Naive thymus-derived CD4-positive, alpha-beta T cell (primary cell): ENCODE results near the gene DCAF15. TPM values are rescaled to one million over a fixed set of nuclear protein-coding genes. Genes with fewer than 3 reads are reported as not detected.
A peak's percentile ranks its signal among the peaks of the same experiment; 100 is the strongest.

Experiments
- ATAC-seq: fragments of 150-1000 bp; cut with Tn5 transposase; 2 replicates; pipeline ENCODE4 v1.10.0; 2021; ENCODE audit warnings: mild to moderate bottlenecking, moderate library complexity
- CTCF ChIA-PET: fragments of 350-600 bp; sonication (Branson Sonifier 250); formaldehyde crosslinking; loops from one replicate; lab custom pipeline; 2021; ENCODE audit warnings: antibody characterized with exemption; lab: Charles Lee
- POLR2A ChIA-PET: fragments of 350-600 bp; sonication (Branson Sonifier 250); formaldehyde crosslinking; loops from one replicate; lab custom pipeline; 2021; ENCODE audit warnings: antibody characterized with exemption, inconsistent platforms; lab: Charles Lee
- DNase-seq, 9 donors: peaks; one replicate each; pipeline versions ENCODE4 v3.0.0 to v3.0.0-alpha.2; 2020 to 2022; ENCODE audit warnings: mixed read lengths in 1 of 9
- H3K27ac ChIP-seq: one replicate; pipeline ENCODE4 v1.7.0; 2013; ENCODE audit warnings: mild to moderate bottlenecking, low read depth, low read length, moderate library complexity
- H3K27me3 ChIP-seq, 2 donors: one replicate each; pipeline ENCODE4 v1.7.0; 2013; ENCODE audit warnings: low read length in 2 of 2, mild to moderate bottlenecking in 2 of 2, moderate library complexity in 2 of 2; ENCODE audit not compliant: control insufficient read depth in 2 of 2, insufficient read depth in 2 of 2
- H3K36me3 ChIP-seq, 3 experiments: 1 replicate in 2 of 3; 2 replicates in 1 of 3; pipeline ENCODE4 v1.7.0; 2013; ENCODE audit warnings: low read length in 3 of 3, mild to moderate bottlenecking in 3 of 3, moderate library complexity in 1 of 3; ENCODE audit not compliant: insufficient read depth in 3 of 3, control insufficient read depth in 2 of 3
- H3K4me1 ChIP-seq, 2 donors: one replicate each; pipeline ENCODE4 v1.7.0; 2013; ENCODE audit warnings: low read length in 2 of 2, mild to moderate bottlenecking in 2 of 2, moderate library complexity in 1 of 2; ENCODE audit not compliant: control insufficient read depth in 2 of 2, insufficient read depth in 2 of 2
- H3K4me3 ChIP-seq: 2 replicates; pipeline ENCODE4 v1.7.0; 2013; ENCODE audit warnings: mild to moderate bottlenecking, low read length
- H3K9me3 ChIP-seq, 3 experiments: 1 replicate in 2 of 3; 2 replicates in 1 of 3; pipeline ENCODE4 v1.7.0; 2013; ENCODE audit warnings: low read length in 3 of 3; ENCODE audit not compliant: control insufficient read depth in 2 of 3
- H3K27ac Mint-ChIP-seq, 9 donors: one replicate each; pipeline ENCODE4 v1.8.0; 2020 to 2022; ENCODE audit warnings: mixed read lengths in 9 of 9, mild to moderate bottlenecking in 8 of 9, moderate library complexity in 5 of 9, inconsistent platforms in 2 of 9
- H3K27me3 Mint-ChIP-seq, 5 donors: one replicate each; pipeline ENCODE4 v1.8.0; 2021 to 2022; ENCODE audit warnings: mixed read lengths in 5 of 5, mild to moderate bottlenecking in 1 of 5
- H3K36me3 Mint-ChIP-seq, 5 donors: one replicate each; pipeline ENCODE4 v1.8.0; 2020 to 2022; ENCODE audit warnings: mixed read lengths in 5 of 5, mild to moderate bottlenecking in 3 of 5, inconsistent platforms in 1 of 5
- H3K4me1 Mint-ChIP-seq, 7 donors: one replicate each; pipeline ENCODE4 v1.8.0; 2020 to 2022; ENCODE audit warnings: mixed read lengths in 7 of 7, mild to moderate bottlenecking in 3 of 7, inconsistent platforms in 1 of 7
- H3K4me3 Mint-ChIP-seq, 10 donors: one replicate each; pipeline ENCODE4 v1.8.0; 2020 to 2022; ENCODE audit warnings: mild to moderate bottlenecking in 10 of 10, mixed read lengths in 10 of 10, moderate library complexity in 6 of 10, inconsistent platforms in 2 of 10
- H3K9me3 Mint-ChIP-seq, 11 donors: one replicate each; pipeline ENCODE4 v1.8.0; 2020 to 2022; ENCODE audit warnings: mixed read lengths in 11 of 11, mild to moderate bottlenecking in 4 of 11, inconsistent platforms in 1 of 11, moderate library complexity in 1 of 11
- intact Hi-C, 2 donors: fragments of 100-400 bp; cut with micrococcal nuclease; formaldehyde crosslinking; loops; one replicate each; pipeline ENCODE4 v1.15.1; 2023
- polyA plus RNA-seq, 2 donors: library from polyadenylated mRNA; unstranded; fragments of 300-500 nt; fragmentation: Illumina TruSeq; gene quantifications; one replicate each; pipeline ENCODE4 v1.2.3, GENCODE V29; 2021
- total RNA-seq, 6 experiments: library from RNA in 5 of 6; stranded (reverse) in 5 of 6; gene quantifications; 1 replicate in 5 of 6; 2 replicates in 1 of 6; pipeline ENCODE4 v1.2.3 and lab custom pipeline; 2021 to 2026

DCAF15 gene
- total and polyA plus RNA-seq, 7 experiments from 2014 or later, result 3.7 to 92.0 (median 84.5) TPM

- peaks cover 10 to 45% (median 35%) of the 10 kb centered on the region in 7 donors for H3K4me1 Mint-ChIP-seq
- ATAC-seq, result no peak
- ChIA-PET POLR2A (interaction anchor here (1.1 to 11.6 kb wide), 3 partner anchors 10 to 34 kb away, joined by 4 to 160 read pairs (median 7); partner anchors contain the start of gene RFX1), CTCF (interaction anchor here (0.6 kb wide), 1 partner anchor 80 kb away, joined by 4 read pairs; no protein-coding TSS in a partner anchor)
- H3K27me3 Mint-ChIP-seq, result no peaks in the 10 kb centered on the region
- H3K36me3 ChIP-seq, result peaks cover 0 to 16% (median 4%) of the 10 kb centered on the region in 3 experiments
- no peak overlapping the region for H3K4me3 Mint-ChIP-seq
- no peaks in the 10 kb centered on the region for H3K27me3 ChIP-seq
- H3K36me3 Mint-ChIP-seq, result peaks cover 0 to 24% (median 9%) of the 10 kb centered on the region in 5 donors
- no peak overlapping the region for H3K27ac Mint-ChIP-seq
- intact Hi-C loops, result no loop called here
- H3K27ac ChIP-seq, result no peak overlapping the region
- no peaks in the 10 kb centered on the region for H3K9me3 ChIP-seq
- peaks cover 19 to 25% of the 10 kb centered on the region in 2 donors for H3K4me1 ChIP-seq
- H3K9me3 Mint-ChIP-seq, result peaks cover 0 to 4% (median 0%) of the 10 kb centered on the region in 11 donors
- no peak for DNase-seq
- no peak overlapping the region for H3K4me3 ChIP-seq
Observed at GRCh38 chr19:13996928-13997630, 44.8 kb downstream of the DCAF15 start.

GRCh38 chr19:13997631-13997962 lies 45.3 kb downstream of the DCAF15 start:
- DNase-seq, result no peak
- no peaks in the 10 kb centered on the region for H3K27me3 Mint-ChIP-seq
- no peak overlapping the region for H3K27ac ChIP-seq
- peak overlapping the region in 4 of 9 donors; percentile 64 to 98 (median 84) for H3K27ac Mint-ChIP-seq
- H3K4me3 ChIP-seq, result no peak overlapping the region
- peaks cover 0 to 11% (median 4%) of the 10 kb centered on the region in 3 experiments for H3K36me3 ChIP-seq
- ChIA-PET POLR2A (interaction anchor here (2.1 to 11.6 kb wide), 3 partner anchors 9 to 34 kb away, joined by 7 to 160 read pairs (median 11); partner anchors contain the start of genes IL27RA and RFX1), CTCF (interaction anchor here (0.6 to 0.8 kb wide), 3 partner anchors 9 to 1034 kb away, joined by 3 to 4 read pairs (median 3); no protein-coding TSS in a partner anchor)
- no peaks in the 10 kb centered on the region for H3K9me3 ChIP-seq
- peaks cover 24 to 31% of the 10 kb centered on the region in 2 donors for H3K4me1 ChIP-seq
- H3K27me3 ChIP-seq, result no peaks in the 10 kb centered on the region
- intact Hi-C loops, result no loop called here
- ATAC-seq, result no peak
- H3K36me3 Mint-ChIP-seq, result peaks cover 0 to 22% (median 5%) of the 10 kb centered on the region in 5 donors
- peaks cover 0 to 4% (median 0%) of the 10 kb centered on the region in 11 donors for H3K9me3 Mint-ChIP-seq
- H3K4me1 Mint-ChIP-seq, result peaks cover 15 to 46% (median 36%) of the 10 kb centered on the region in 7 donors
- no peak overlapping the region for H3K4me3 Mint-ChIP-seq

GRCh38 chr19:13998426-13998825 lies 46.1 kb downstream of the DCAF15 start:
- Mint-ChIP-seq H3K4me1 (peaks cover 23 to 51% (median 44%) of the 10 kb centered on the region in 7 donors), H3K36me3 (peaks cover 0 to 22% (median 5%) of the 10 kb centered on the region in 5 donors), H3K27me3 (no peaks in the 10 kb centered on the region), H3K9me3 (peaks cover 0 to 4% (median 0%) of the 10 kb centered on the region in 11 donors), H3K27ac (peak overlapping the region in 8 of 9 donors; percentile 44 to 98 (median 83)), H3K4me3 (no peak overlapping the region)
- intact Hi-C loops, result no loop called here
- no peaks in the 10 kb centered on the region for H3K9me3 ChIP-seq
- ChIA-PET CTCF (interaction anchor here (0.6 to 0.8 kb wide), 3 partner anchors 9 to 1035 kb away, joined by 3 to 4 read pairs (median 3); no protein-coding TSS in a partner anchor), POLR2A (interaction anchor here (2.1 to 11.6 kb wide), 3 partner anchors 9 to 33 kb away, joined by 7 to 160 read pairs (median 11); partner anchors contain the start of genes IL27RA and RFX1)
- DNase-seq, result no peak
- peaks cover 32 to 39% of the 10 kb centered on the region in 2 donors for H3K4me1 ChIP-seq
- ATAC-seq, result no peak
- H3K27me3 ChIP-seq, result no peaks in the 10 kb centered on the region
- H3K36me3 ChIP-seq, result peaks cover 0 to 4% (median 2%) of the 10 kb centered on the region in 3 experiments
- H3K27ac ChIP-seq, result peak overlapping the region; percentile 43
- no peak overlapping the region for H3K4me3 ChIP-seq

GRCh38 chr19:13999085-13999484 lies 46.8 kb downstream of the DCAF15 start:
- ChIA-PET POLR2A (interaction anchor here (3.2 to 11.6 kb wide), 2 partner anchors 14 to 32 kb away, joined by 11 to 160 read pairs; partner anchors contain the start of gene IL27RA), CTCF (interaction anchor here (0.5 to 0.8 kb wide), 2 partner anchors 43 to 77 kb away, joined by 4 read pairs; no protein-coding TSS in a partner anchor)
- Histone ChIP-seq H3K9me3 (no peaks in the 10 kb centered on the region), H3K36me3 (peaks cover 0 to 4% (median 0%) of the 10 kb centered on the region in 3 experiments), H3K27me3 (no peaks in the 10 kb centered on the region), H3K4me1 (peaks cover 39 to 42% of the 10 kb centered on the region in 2 donors), H3K27ac (peak overlapping the region; percentile 43), H3K4me3 (no peak overlapping the region)
- H3K4me3 Mint-ChIP-seq, result peak overlapping the region in 1 of 10 donors; percentile 17
- peak overlapping the region in 8 of 9 donors; percentile 44 to 98 (median 84) for H3K27ac Mint-ChIP-seq
- DNase-seq, result no peak
- H3K4me1 Mint-ChIP-seq, result peaks cover 27 to 55% (median 47%) of the 10 kb centered on the region in 7 donors
- peaks cover 0 to 22% (median 5%) of the 10 kb centered on the region in 5 donors for H3K36me3 Mint-ChIP-seq
- intact Hi-C loops, result no loop called here
- peaks cover 0 to 4% (median 0%) of the 10 kb centered on the region in 11 donors for H3K9me3 Mint-ChIP-seq
- ATAC-seq, result no peak
- no peaks in the 10 kb centered on the region for H3K27me3 Mint-ChIP-seq

GRCh38 chr19:14000691-14001375 lies 48.5 kb downstream of the DCAF15 start:
- Histone ChIP-seq H3K27me3 (no peaks in the 10 kb centered on the region), H3K4me1 (peaks cover 48 to 54% of the 10 kb centered on the region in 2 donors), H3K36me3 (peaks cover 0 to 4% (median 0%) of the 10 kb centered on the region in 3 experiments), H3K9me3 (no peaks in the 10 kb centered on the region), H3K27ac (peak overlapping the region; percentile 99), H3K4me3 (no peak overlapping the region)
- ChIA-PET POLR2A (interaction anchor here (0.8 to 11.6 kb wide), 7 partner anchors 9 to 117 kb away, joined by 3 to 160 read pairs (median 8); partner anchors contain the start of genes DCAF15 and IL27RA), CTCF (interaction anchor here (0.7 kb wide), 1 partner anchor 67 kb away, joined by 3 read pairs; no protein-coding TSS in a partner anchor)
- Mint-ChIP-seq H3K27ac (peak overlapping the region; percentile 93 to 100 (median 98)), H3K9me3 (peaks cover 0 to 4% (median 0%) of the 10 kb centered on the region in 11 donors), H3K4me1 (peaks cover 40 to 69% (median 58%) of the 10 kb centered on the region in 7 donors), H3K27me3 (no peaks in the 10 kb centered on the region), H3K4me3 (peak overlapping the region; percentile 43 to 79 (median 70)), H3K36me3 (peaks cover 0 to 22% (median 5%) of the 10 kb centered on the region in 5 donors)
- DNase-seq, result peak in 3 of 9 donors; percentile 10 to 36 (median 16)
- intact Hi-C loops, result no loop called here
- no peak for ATAC-seq
